ENCODE data around the gene WLS.
A peak's percentile ranks its signal among the peaks of the same experiment; 100 is the strongest.

The WLS gene

GRCh38 chr1:68141071-68142021 is 91.0 kb downstream of the WLS start:
- peak in 5 of 58 donors; percentile 18 to 43 (median 31) for DNase-seq

- DNase-seq: peak in 2 of 58 donors; percentile 16 to 31
Observed at GRCh38 chr1:68140536-68140935, 91.8 kb downstream of the WLS start.

GRCh38 chr1:68136187-68136586 is 96.1 kb downstream of the WLS start:
- DNase-seq: no peak

- peak in 1 of 58 donors; percentile 27 for DNase-seq
Observed at GRCh38 chr1:68132426-68133130, 99.7 kb downstream of the WLS start.

GRCh38 chr1:68131261-68131660 is 101.1 kb downstream of the WLS start:
- DNase-seq: no peak

- DNase-seq: no peak
Observed at GRCh38 chr1:68129536-68130250, 102.6 kb downstream of the WLS start.

- no peak for DNase-seq
Observed at GRCh38 chr1:68128820-68129219, 103.5 kb downstream of the WLS start.

- no peak for DNase-seq
Observed at GRCh38 chr1:68128157-68128556, 104.2 kb downstream of the WLS start.

GRCh38 chr1:68121536-68121935 is 110.8 kb downstream of the WLS start:
- DNase-seq: no peak

- DNase-seq: peak in 22 of 58 donors; percentile 9 to 76 (median 30)
Observed at GRCh38 chr1:68120136-68120791, 112.1 kb downstream of the WLS start.

GRCh38 chr1:68119445-68119844 is 112.9 kb downstream of the WLS start:
- DNase-seq: no peak

- peak in 1 of 58 donors; percentile 2 for DNase-seq
Observed at GRCh38 chr1:68117416-68117815, 114.9 kb downstream of the WLS start.

GRCh38 chr1:68116643-68117235 is 115.6 kb downstream of the WLS start:
- peak in 31 of 58 donors; percentile 5 to 72 (median 26) for DNase-seq

- DNase-seq: no peak
Observed at GRCh38 chr1:68115308-68115707, 117.0 kb downstream of the WLS start.

- DNase-seq: no peak
Observed at GRCh38 chr1:68113966-68114365, 118.4 kb downstream of the WLS start.

GRCh38 chr1:68112835-68113243 is 119.5 kb downstream of the WLS start:
- peak in 49 of 58 donors; percentile 21 to 87 (median 52) for DNase-seq

- peak in 54 of 58 donors; percentile 24 to 91 (median 69) for DNase-seq
Observed at GRCh38 chr1:68111519-68112436, 120.5 kb downstream of the WLS start.

GRCh38 chr1:68107771-68108170 is 124.6 kb downstream of the WLS start:
- DNase-seq: peak in 7 of 58 donors; percentile 5 to 74 (median 34)

- DNase-seq: peak in 3 of 58 donors; percentile 9 to 35 (median 9)
Observed at GRCh38 chr1:68103884-68104554, 128.3 kb downstream of the WLS start.

Data from anterior cingulate cortex (tissue), 58 donors.